NCI-H2029 treated with DMSO at 0.1 percent for 48 hours (cell line): ENCODE measurements around the gene SCAPER.

Source experiments
- DNase-seq: peaks from one replicate; lab custom pipeline; 2025; lab: John Stamatoyannopoulos, UW

The SCAPER gene

DNA sequence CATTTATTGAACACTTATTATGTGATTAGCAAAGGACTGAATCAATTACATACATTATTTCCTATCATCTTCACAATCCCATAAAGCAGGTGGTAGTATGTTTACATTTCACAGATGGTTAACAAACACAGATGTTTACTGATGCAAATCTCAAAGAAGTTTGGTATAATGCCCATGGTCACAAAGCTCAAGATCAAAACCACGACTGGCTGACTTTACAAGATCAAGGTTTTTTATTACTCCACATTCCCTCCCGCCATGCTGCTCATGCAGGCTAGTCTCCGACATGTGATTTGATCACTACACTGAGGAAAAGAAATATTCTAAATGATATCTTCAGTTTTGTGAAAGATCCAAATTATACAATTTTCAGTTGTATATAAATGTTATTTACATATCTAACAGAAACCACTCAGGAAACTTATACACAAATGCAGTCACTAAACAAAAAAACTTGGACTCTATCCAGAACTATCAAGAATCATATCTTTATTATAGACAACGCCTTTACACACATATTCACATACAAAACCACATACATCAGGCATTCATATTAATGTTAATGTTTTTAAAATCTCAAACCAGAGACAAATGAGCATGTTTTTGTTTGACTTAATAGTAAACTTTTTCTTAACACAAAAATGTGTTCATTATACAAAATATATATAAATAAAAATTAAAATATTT is 235.5 kb downstream of the SCAPER start:
- no peak for DNase-seq

DNA sequence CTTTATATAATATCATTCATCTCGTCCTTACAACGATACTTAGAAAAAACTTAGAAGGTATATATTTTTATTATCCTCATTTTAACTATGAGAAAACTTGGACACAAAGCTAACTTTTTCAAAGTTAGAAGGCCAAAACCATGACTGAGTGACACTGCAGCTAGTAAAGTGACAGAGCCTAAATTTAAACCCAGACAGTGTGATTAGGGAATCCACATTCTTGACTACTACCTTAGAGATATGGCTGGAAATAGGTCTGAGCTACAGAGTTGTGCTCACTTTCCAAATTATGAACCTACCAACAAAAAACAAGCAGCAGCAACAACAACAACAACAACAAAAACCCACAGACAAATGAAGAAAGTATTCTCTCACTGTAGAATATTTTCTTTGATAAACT is 236.2 kb downstream of the SCAPER start:
- no peak for DNase-seq

DNA sequence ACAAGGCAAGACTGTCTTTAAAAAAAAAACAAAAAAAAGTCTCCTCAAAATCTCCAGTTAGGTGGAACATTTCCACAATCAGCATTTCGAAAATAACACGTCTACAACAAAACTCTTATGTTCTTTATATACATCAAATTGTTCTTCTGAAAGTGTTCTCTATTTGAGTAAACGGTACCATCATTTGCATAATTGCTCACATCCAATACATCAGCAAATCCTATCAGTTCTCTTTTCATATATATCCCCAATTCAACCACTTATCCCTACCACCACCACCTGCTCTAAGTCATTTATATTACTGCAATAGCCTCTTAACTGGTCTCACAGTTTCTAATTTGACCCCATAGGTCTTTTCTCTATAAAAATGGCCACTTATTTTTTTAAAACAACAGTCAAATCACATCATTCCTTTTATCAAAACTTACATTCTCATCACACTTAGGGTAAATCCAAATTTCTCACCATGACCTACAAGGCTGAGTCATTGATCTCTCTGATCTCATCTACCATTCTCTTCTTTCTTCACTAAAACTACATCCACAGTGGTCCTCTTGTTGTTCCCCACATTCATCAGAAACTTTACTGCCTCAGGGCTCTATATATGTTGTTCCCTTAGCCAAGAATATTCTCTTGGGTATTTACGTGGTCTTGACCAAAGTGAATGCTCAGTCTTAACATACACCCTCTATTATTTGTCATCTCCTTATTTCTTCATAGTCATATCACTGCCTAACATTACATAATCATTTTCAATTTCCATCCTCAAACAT is 237.0 kb downstream of the SCAPER start:
- DNase-seq: no peak

DNA sequence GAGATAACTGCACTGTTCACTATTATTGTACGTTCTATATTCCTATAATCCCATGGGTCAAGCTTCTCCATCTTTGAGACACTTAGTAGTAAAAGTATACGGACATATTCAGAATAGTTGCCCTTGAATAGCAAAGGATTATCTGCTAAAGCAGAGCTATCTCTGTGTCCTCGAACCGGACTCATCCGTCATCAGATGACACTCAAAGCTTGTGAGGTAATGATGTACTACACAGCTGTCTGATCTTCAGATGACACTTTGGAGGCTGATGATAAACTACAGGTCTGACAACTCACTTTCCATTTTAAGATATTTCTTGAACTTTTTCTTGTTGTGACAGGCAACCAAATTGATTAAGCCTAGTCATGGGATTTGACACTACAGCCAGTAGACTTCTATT is 240.2 kb downstream of the SCAPER start:
- DNase-seq: no peak

DNA sequence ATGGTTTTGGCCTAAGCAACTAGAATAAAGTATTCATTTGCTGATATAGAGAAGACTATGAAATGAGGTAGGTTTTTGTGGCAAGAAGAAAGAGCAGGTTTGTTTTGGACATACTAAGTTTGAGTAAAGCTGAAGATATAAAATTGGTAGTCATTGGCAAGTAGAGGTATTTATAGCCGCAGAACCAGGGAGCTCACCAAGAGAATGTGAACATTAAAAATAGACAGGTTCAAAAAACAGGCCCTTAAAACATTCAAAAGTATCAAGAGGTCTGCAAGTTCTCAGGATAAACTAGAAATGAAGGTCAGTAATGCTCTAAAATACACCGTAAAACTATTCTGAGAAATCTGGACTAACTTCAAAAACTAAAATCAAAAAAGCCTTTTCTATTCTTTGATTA is 240.7 kb downstream of the SCAPER start:
- no peak for DNase-seq

DNA sequence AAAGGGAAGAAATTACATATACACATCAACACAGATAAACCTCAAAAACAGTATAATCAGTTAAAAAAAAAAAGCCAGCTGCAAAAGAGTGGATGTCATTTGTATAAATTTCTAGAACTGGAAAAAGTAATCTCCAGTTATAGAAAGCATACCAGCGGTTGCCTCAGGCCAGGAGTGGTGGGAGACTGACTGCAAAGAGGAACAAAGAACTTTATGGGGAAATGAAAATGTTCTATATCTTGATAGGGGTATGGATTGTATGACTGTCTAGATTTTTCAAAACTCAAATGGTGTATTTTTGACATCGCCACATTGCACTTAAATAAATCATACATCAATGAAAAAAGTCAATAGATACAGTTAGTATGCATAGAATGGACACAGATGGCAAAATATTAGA is 241.6 kb downstream of the SCAPER start:
- DNase-seq: no peak

DNA sequence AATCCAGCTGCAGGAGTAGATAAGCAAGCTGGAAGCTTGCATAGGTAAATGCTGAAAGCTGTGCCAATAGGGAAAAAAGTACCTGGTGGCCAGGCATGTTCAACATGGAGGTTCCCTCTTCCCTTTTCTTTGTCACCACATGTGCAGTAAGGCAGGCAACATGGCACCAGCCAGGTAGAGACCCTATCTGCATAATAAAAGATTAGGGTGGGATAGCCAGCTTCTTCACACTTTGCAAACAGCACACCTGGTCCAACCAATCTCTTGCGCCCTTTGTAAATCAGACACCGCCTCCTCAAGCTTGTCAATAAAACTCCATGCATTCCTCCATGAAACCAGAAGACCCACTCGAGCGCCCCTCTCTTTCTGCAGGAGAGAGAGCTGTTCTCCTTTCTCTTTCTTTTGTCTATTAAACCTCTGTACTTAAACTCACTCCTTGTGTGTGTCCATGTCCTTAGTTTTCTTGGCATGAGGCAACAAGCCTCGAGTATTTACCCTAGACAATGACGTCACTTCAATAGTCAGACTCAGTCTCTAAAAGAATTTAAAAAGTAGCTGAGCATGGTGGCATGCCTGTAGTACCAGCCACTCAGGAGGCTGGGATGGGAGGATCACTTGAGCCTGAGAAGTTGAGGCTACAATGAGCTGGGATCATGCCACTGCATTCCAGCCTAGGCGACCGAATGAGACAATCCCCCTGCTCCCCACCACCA is 256.3 kb downstream of the SCAPER start:
- DNase-seq: no peak

DNA sequence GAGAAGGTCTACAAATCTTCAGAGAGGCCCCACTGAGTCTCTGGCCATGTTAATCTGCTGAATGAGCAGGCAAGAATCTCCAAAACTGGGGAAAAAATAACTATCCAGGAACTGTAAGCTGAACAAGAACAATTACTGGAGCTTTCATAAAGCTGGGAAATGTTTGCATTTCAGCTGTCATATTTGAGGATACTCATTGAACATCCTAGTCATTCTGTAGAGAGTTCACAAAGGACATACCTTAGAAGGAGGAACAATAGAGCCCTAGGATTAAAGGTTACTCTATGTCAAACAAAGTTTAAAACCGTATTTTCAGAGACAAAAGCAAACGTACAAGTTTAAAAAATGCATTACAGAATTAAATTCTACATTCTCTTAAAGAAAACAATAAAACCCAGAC is 257.5 kb downstream of the SCAPER start:
- no peak for DNase-seq

DNA sequence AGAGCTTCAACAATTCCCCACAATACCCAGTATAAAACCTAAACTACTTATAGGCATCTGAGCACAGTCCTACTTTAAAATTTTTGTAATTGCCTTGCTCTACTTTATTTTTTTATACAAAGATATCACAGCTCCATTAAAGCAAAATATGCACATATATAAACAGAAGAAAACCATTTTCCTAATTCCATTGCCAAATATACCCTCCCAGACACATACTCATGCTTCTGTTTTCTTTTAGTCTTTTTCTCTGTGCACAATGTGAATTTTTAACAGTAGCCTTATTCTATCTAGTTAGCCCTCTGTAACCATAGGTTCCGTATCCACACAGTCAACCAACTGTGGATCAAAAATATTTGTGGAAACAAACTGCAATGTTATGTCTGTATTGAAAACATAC is 260.5 kb downstream of the SCAPER start:
- no peak for DNase-seq

DNA sequence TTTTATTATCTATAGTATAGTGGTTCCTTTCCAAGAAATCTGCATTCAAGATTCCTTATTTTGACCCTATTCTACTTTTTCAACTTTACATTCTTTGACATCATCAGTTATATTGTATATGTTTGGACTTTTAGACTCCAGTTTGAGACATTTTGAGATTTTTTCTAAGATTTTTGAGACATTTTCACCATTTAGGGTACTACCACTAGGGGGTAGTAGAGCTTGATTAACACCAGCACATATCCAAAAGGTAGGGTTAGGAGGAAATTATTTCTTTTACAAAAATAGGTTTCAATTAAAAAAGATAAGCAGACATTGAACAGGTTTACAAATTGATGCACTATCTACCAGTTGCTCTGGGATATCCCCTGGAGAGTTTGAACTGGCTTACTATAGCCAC is 262.5 kb downstream of the SCAPER start:
- DNase-seq: no peak

DNA sequence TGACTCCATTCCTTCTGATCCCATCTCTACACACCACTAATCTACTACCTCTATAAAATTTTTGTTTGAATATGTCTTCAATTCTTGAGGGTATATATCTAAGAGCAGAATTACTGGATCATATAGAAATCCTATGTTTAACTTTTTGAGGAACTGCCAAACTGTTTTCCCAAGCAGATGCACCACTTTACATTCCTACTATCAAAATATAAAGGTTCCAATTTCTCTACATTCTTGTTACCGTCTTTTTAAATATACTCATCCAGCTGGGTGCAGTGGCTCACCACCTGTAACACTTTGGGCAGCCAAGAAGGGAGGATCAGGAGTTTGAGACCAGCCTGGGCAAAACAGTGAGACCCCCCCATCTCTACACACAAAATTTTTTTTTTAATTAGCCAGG is 268.0 kb downstream of the SCAPER start:
- DNase-seq: no peak

DNA sequence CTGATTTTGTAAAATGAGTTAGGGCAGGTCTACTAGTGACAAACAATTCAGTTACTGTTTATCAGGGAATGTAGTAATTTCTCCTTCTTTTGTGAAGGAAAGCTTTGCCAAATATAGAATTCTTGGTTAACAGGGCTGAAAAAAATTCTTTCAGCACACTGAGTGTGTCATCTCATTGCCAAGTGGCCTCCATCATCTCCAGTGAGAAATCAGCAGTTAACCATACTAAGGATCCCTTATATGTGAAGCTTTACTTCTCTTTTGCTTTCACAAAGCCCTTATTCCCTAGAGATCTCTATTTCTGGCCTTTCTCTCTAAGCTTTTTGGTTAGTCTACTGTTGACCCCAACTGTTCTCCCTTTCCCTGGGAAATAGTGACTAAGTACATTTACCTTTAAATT is 269.1 kb downstream of the SCAPER start:
- DNase-seq: no peak

DNA sequence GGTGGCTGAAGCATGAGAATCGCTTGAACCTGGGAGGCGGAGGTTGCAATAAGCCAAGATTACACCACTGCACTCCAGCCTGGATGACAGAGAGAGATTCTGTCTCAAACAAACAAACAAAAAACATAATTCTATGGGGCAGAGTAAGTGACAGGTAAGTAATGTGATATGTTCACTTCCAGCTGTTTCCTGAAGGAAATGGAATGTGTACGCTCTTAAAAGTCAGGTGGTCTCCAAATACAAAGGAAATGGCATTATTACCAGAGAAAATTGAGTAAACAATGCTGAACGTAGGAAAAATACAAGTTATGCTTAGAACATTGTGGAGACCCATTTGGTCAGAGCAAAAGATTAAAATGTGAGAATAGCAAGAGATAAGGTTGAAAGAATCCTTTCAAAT is 278.5 kb downstream of the SCAPER start:
- DNase-seq: no peak

DNA sequence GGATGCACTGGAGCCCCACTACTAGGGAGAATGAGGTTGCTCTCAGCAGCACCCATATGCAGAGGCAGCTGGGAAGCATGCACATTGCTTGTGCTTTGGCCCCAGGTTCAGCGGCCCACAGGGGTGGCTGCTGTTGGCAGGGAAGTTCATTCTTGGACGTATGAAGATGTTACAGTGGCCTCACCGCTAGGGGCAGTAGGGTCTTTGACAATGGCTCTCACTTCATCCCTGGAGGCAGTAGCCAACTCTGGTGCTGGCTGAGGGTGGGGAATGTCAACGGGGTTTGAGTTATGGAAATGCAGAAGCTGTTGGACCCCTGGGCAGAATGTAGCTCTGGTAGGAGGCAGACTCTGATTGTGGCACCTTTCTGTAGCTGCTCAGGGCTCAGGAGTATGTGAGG is 279.9 kb downstream of the SCAPER start:
- no peak for DNase-seq

DNA sequence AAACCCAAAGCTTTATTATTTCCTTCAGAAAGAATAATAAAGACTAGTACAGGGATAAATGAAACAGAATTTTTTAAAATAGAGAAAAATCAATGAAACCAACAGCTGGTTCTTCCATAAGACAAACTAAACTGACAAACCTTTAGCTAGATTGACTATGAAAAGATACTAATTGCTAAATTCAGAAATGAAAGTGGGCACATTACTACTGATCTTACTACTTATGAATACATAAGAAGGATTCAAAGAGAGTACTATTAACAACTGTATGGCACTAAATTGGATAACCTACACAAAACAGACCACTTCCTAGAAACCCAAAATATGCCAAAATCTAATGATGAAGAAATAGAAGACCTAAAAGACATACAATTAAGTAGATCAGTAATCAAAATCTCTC is 290.4 kb downstream of the SCAPER start:
- DNase-seq: no peak

DNA sequence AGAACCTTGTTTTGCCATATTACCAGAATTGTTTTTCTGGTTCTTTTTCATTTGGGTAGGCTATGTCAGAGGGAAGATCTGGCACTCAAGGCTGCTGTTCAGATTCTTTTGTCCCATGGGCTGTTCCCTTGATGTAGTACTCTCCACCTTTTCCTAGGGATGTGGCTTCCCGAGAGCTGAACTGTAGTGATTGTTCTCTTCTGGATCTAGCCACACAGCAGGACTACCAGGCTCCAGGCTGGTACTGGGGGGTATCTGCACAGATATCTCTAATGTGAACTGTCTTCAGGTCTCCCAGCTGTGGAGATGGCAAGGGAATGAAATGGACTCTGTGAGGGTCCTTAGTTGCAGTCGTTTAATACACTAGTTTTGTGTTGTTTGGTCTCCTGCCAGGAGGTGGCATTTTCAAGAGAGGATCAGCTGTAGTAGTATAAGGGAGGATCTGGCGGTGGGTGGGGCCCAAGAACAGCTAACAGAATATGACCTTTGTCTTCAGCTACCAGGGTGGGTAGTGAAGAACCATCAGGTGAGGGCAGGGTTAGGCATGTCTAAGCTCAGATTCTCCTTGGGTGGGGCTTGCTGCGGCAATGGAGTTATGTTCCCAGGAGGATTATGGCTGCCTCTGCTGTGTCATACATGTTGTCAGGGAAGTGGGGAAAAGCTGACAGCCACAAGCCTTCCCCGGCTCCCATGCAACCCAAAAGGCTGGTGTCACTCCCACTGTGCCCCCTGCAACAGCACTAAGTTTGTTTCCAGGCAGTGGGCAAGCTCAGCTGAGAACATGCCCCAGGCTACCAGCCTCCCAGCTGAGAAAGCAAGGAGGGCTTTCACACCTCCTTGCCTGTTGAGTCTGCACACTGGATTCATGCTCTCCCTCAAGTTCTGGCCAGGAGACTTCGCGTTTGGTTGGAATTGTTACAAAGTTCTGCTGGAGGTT is 316.1 kb downstream of the SCAPER start:
- no peak for DNase-seq

DNA sequence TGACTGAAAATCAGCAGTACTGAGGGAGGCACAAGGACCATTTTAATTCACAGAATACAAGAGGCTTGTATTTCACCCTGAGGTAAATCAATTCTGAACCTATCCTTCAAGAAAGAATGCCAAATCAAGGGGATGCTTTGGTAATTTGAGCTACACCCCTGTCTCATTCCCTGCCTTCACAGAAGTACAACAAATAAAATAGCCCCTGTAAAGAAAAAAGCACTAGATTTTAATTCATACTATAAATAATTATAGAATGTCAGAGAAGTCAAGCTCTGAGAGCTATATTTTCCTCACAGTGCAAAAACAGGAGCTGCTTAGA is 319.6 kb downstream of the SCAPER start:
- no peak for DNase-seq

DNA sequence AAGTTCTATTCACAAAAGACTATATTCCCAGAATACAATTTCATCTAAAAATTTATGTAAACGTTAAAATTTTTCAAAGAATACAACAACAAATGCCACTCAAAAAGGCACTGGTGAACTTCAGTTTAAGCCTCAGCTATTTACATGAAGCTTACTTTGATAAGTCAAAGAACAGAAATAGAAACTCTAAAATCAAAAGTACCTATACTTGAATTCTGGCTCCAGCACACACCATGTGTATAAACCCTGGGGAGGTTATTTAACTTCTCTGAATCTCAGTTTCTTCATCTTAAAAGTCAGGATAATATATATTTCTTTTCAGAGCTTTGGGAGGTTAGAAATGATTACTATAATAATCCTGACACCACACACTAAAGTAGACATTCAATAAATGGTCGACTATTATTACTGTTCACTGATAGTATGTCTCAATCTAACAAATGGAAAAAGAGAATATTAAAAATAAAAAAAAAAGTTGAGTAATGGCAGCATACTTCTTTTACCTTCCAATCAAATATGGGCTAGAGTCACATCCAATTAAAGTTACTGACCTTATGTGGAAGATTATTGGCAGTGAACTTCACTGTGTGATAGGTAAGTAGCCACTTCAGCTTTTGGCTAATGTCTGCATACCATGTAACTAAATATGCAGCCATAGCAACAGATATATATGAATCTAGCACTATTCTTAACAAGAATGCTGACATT is 320.1 kb downstream of the SCAPER start:
- no peak for DNase-seq

DNA sequence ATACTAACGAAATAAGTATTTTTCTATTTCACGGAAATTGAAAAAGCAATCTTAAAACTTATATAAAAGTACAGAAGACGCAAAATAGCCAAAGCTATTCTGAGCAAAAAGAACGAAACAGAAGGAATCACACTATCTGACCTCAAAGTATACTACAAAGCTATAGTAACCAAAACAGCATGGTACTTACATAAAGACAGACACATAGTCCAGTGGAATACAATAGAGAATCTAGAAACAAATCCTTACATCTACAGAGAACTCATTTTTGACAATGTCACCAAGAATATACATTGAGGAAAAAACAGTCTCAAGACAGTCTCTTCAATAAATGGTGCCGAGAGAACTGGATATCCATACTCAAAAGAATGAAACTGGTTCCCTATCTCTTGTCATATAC is 322.6 kb downstream of the SCAPER start:
- no peak for DNase-seq

DNA sequence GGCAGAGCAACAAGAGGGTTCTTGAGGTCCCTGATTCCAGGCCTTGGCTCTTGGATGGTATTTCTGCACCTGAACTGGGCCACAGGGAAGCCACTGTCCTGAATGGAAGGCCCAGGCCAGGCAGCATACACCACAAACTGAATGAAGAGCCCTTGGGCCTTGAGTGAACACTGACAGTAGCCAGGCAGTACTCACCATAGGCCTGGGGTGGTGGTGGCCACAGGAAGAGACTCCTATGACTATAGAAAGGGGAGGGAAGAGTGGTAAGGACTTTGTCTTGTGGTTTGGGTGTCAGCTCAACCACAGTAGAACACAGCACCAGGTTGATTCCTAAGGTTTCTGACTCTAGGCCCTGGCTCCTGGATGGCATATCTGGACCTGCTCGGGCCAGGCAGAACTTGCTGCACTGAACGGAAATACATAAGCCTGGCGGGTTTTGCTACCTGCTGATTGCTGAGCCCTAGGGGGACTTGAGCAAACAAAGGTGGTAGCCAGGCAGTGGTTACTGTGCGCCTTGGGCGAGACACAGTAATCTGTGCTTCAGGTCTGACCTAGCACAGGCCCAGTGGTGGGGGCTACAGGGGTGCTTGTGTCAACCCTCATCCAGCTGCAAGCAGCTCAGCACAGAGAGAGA is 327.1 kb downstream of the SCAPER start:
- no peak for DNase-seq
